HL-60 (cell line): ENCODE results near the gene TRIP6.
A peak's percentile ranks its signal among the peaks of the same experiment; 100 is the strongest.

Experiments used
- DNase-seq, 2 experiments: peaks; one replicate each; pipeline ENCODE4 v3.0.0-alpha.2; 2010 to 2020; ENCODE audit warnings: low read depth in 1 of 2, low spot score in 1 of 2
- H3K27ac ChIP-seq: fragments of 250-450 bp; sonication (Bioruptor Pico); replicated peaks from 2 replicates; pipeline ENCODE4 v1.5.1; 2020; ENCODE audit warnings: mild to moderate bottlenecking, moderate library complexity
- H3K27me3 ChIP-seq: fragments of 250-450 bp; sonication (Bioruptor Pico); 2 replicates; pipeline ENCODE4 v1.5.1; 2021; ENCODE audit warnings: mild to moderate bottlenecking, moderate library complexity; ENCODE audit not compliant: insufficient read depth, poor library complexity, severe bottlenecking
- H3K4me3 ChIP-seq: replicated peaks from 2 replicates; pipeline ENCODE4 v1.5.1; 2011; ENCODE audit warnings: mild to moderate bottlenecking, control low read depth, low read length; ENCODE audit not compliant: insufficient read depth
- CTCF ChIP-seq: IDR thresholded peaks from one replicate; pipeline ENCODE4 v1.5.1; 2011; ENCODE audit warnings: low read length, control low read depth, inconsistent platforms; ENCODE audit not compliant: insufficient read depth
- GABPA ChIP-seq: IDR thresholded peaks from 2 replicates; pipeline ENCODE4 v1.6.1; 2012; ENCODE audit warnings: low read depth
- POLR2AphosphoS5 ChIP-seq: IDR thresholded peaks from 2 replicates; pipeline ENCODE4 v1.6.1; 2012; ENCODE audit warnings: low read depth
- REST ChIP-seq: IDR thresholded peaks from 2 replicates; pipeline ENCODE4 v1.6.1; 2012; ENCODE audit warnings: low read depth; ENCODE audit not compliant: insufficient replicate concordance
- SPI1 ChIP-seq: IDR thresholded peaks from 2 replicates; pipeline ENCODE4 v1.6.1; 2012; ENCODE audit warnings: low read depth, mild to moderate bottlenecking, borderline replicate concordance
- long read RNA-seq: library from polyadenylated mRNA; unstranded; transcript quantifications from one replicate; pipeline ENCODE4 v2.0.0, GENCODE V29; 2020

TRIP6 gene
- long read RNA-seq = 0 reads

- Histone ChIP-seq H3K4me3 (peak within 1 kb of the TSS; percentile 66), H3K27me3 (no peaks in the 10 kb centered on the region), H3K27ac (peak within 1 kb of the TSS; percentile 90)
- no peak for TF ChIP-seq CTCF
- no peak for TF ChIP-seq GABPA
- TF ChIP-seq REST = no peak
- peak; percentile 54; the same call in 1 of the 2 replicates for TF ChIP-seq SPI1
- TF ChIP-seq POLR2AphosphoS5 = peak; percentile 70; the same call in 1 of the 2 replicates
- DNase-seq = peak; percentile 85 to 91
Measured at GRCh38 chr7:100867040-100867775, at the start of gene TRIP6. TSS of gene TRIP6 (plus strand) at chr7:100867387. CDS start at chr7:100867498, 111 bp downstream.

- no peak for DNase-seq
- no peaks in the 10 kb centered on the region for H3K27me3 ChIP-seq
- H3K27ac ChIP-seq = no peak overlapping the region
- no peak overlapping the region for H3K4me3 ChIP-seq
- TF ChIP-seq GABPA (no peak), POLR2AphosphoS5 (no peak), SPI1 (no peak), CTCF (no peak), REST (no peak)
Measured at GRCh38 chr7:100818366-100818765, 48.8 kb upstream of the TRIP6 start.

- no peak overlapping the region for H3K27ac ChIP-seq
- DNase-seq = no peak
- H3K27me3 ChIP-seq = peaks cover 1% of the 10 kb centered on the region
- no peak for TF ChIP-seq CTCF
- no peak for TF ChIP-seq POLR2AphosphoS5
- TF ChIP-seq REST = no peak
- TF ChIP-seq SPI1 = no peak
- H3K4me3 ChIP-seq = no peak overlapping the region
Measured at GRCh38 chr7:100818825-100819224, 48.4 kb upstream of the TRIP6 start.
